Measurements from ENCODE around the gene RASGEF1C. TPM values are rescaled to one million over a fixed set of nuclear protein-coding genes. Genes with fewer than 3 reads are reported as not detected.

RASGEF1C gene
- total RNA-seq, 6 experiments from 2014 or later = 0.64 TPM; not detected in 5

DNA sequence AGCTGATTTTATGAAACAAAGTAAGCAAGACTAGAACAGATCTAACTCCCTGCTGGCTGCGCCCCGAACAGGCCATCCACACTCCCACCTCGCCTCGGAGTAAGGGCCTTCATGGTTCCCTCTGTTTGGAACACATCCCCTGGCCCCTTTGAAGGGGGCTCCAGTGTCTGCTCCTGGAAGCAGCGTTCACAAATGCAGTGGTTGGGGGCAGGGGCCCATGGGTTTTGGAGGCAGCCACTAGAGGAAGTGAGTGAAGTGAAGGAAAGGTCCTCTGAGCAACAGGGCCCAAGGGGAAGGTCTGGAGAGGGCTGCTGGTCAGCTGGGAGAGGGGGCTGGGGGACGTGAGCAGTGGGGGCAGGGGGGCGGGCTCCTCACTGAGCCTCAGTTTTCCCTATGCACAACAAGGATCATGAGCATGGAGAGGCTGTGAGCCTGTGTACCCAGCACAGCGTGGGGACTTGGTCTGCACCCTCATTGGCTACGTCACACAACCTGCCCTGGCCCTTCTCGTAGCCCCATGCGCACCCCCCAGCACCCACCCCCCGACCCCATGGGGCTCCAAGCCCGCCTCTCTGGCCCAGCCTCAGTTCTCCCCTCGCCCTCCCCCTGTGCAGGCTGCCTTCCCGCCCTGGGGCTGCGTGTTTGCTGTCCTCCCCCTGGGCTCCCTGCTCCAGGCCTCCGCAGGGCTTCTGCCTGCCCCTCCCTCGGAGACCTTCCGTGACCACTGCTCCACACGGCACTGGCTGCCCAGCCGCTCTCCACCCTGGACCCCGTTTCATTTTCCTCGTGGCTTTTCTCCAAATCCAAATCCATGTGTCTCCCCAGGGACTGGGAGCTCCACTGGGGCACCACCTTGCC lies 39.5 kb downstream of the RASGEF1C start:
- Histone ChIP-seq H3K27me3 (no peaks in the 10 kb centered on the region), H3K36me3 (no peaks in the 10 kb centered on the region), H3K27ac (no peak overlapping the region), H3K4me3 (no peak overlapping the region), H3K9me3 (no peaks in the 10 kb centered on the region), H3K4me1 (no peaks in the 10 kb centered on the region)
- DNase-seq (no peak), ATAC-seq (no peak)
- TF ChIP-seq, protein P1, sequence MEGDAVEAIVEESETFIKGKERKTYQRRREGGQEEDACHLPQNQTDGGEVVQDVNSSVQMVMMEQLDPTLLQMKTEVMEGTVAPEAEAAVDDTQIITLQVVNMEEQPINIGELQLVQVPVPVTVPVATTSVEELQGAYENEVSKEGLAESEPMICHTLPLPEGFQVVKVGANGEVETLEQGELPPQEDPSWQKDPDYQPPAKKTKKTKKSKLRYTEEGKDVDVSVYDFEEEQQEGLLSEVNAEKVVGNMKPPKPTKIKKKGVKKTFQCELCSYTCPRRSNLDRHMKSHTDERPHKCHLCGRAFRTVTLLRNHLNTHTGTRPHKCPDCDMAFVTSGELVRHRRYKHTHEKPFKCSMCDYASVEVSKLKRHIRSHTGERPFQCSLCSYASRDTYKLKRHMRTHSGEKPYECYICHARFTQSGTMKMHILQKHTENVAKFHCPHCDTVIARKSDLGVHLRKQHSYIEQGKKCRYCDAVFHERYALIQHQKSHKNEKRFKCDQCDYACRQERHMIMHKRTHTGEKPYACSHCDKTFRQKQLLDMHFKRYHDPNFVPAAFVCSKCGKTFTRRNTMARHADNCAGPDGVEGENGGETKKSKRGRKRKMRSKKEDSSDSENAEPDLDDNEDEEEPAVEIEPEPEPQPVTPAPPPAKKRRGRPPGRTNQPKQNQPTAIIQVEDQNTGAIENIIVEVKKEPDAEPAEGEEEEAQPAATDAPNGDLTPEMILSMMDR (IDR thresholded peaks at IDR 0.05) = no peak
- TF ChIP-seq POLR2A (IDR thresholded peaks at IDR 0.05) = no peak
- intact Hi-C loops (cut with DNase I) = no loop called here
- WGBS (ENCODE audit: insufficient coverage, low coverage, low lambda C conversion rate, missing lambda C conversion rate) = 53% methylated on average over 12 of the region's 23 CpGs

DNA sequence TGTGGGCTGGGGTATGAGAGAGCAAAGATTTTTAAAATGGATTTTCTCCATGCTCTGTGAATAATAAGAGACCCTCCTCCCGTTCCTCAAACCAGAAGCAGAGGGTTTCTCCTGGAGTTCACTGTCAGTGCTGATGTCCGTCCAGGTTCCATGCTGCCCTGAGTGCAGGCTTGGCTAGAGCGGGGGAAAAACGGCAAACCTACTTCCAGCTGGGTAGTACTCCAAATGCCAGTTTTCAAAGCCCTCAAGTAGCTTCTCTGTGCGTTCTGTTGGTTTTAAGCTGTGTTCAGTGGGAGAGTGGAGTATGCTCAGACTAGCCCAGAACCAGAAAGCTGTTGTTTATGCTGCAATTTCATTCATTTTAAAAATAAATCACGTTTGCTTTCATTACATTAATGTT lies 40.3 kb downstream of the RASGEF1C start:
- H3K27ac ChIP-seq = no peak overlapping the region
- no peaks in the 10 kb centered on the region for H3K4me1 ChIP-seq
- DNase-seq = no peak
- H3K9me3 ChIP-seq = no peaks in the 10 kb centered on the region
- no peak overlapping the region for H3K4me3 ChIP-seq
- intact Hi-C loops (cut with DNase I) = no loop called here
- TF ChIP-seq, protein P1 (IDR thresholded peaks at IDR 0.05) = no peak
- TF ChIP-seq POLR2A (IDR thresholded peaks at IDR 0.05) = no peak
- 64% methylated on average over 5 of the region's 6 CpGs for WGBS (ENCODE audit: insufficient coverage, low coverage, low lambda C conversion rate, missing lambda C conversion rate)
- H3K27me3 ChIP-seq = no peaks in the 10 kb centered on the region
- no peak for ATAC-seq
- no peaks in the 10 kb centered on the region for H3K36me3 ChIP-seq

- DNase-seq = no peak
- no peak overlapping the region for H3K27ac ChIP-seq
- H3K36me3 ChIP-seq = no peaks in the 10 kb centered on the region
- TF ChIP-seq, protein P1 (IDR thresholded peaks at IDR 0.05) = no peak
- no peak for TF ChIP-seq POLR2A (IDR thresholded peaks at IDR 0.05)
- no peaks in the 10 kb centered on the region for H3K9me3 ChIP-seq
- H3K27me3 ChIP-seq = no peaks in the 10 kb centered on the region
- WGBS (ENCODE audit: insufficient coverage, low coverage, low lambda C conversion rate, missing lambda C conversion rate) = 30% methylated on average over 2 of the region's 2 CpGs
- no peaks in the 10 kb centered on the region for H3K4me1 ChIP-seq
- intact Hi-C loops (cut with DNase I) = no loop called here
- ATAC-seq = peak in 3 of 4 donors; percentile 51 to 76 (median 58)
- H3K4me3 ChIP-seq = no peak overlapping the region
Measured at GRCh38 chr5:180166176-180166575, 42.8 kb downstream of the RASGEF1C start.

DNA sequence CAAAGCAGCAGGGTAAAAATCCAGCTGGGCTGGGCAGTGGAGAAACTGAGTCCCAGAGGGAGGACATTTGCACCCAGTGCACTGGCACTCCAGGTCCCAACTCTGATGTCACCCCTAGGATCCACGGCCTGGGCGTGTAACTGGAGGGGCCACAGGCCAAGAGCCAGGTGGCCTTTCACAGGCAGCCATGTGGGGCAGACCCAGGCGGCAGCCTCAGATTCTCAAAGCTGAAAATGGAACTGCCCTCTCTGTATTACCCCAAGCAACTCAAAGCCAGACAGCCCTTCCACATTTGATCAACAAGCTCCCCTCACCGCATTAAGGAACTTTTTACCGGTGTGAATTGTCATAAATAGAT lies 46.7 kb downstream of the RASGEF1C start:
- Histone ChIP-seq H3K27ac (no peak overlapping the region), H3K4me1 (no peaks in the 10 kb centered on the region), H3K4me3 (no peak overlapping the region), H3K36me3 (no peaks in the 10 kb centered on the region), H3K27me3 (no peaks in the 10 kb centered on the region), H3K9me3 (no peaks in the 10 kb centered on the region)
- ATAC-seq (no peak), DNase-seq (peak in 1 of 3 donors; percentile 35)
- TF ChIP-seq, protein P1 (IDR thresholded peaks at IDR 0.05) = no peak
- no peak for TF ChIP-seq POLR2A (IDR thresholded peaks at IDR 0.05)
- intact Hi-C loops (cut with DNase I) = no loop called here
- WGBS (ENCODE audit: insufficient coverage, low coverage, low lambda C conversion rate, missing lambda C conversion rate) = 94% methylated on average over 3 of the region's 5 CpGs
